Activated naive CD4-positive, alpha-beta T cell (primary cell): ENCODE measurements around the gene MAPK8.
"Not testable (repeated sequence)": the region's sequence is repeated elsewhere in the genome, so short reads cannot be mapped to it uniquely, and the experiment has no call there.

ENCODE experiments used
- DNase-seq, 4 experiments: peaks; one replicate each; lab custom pipeline; 2025; lab: John Stamatoyannopoulos, UW

MAPK8 gene

GRCh38 chr10:48336978-48337599 is 30.6 kb downstream of the MAPK8 start:
- DNase-seq = no peak

DNA sequence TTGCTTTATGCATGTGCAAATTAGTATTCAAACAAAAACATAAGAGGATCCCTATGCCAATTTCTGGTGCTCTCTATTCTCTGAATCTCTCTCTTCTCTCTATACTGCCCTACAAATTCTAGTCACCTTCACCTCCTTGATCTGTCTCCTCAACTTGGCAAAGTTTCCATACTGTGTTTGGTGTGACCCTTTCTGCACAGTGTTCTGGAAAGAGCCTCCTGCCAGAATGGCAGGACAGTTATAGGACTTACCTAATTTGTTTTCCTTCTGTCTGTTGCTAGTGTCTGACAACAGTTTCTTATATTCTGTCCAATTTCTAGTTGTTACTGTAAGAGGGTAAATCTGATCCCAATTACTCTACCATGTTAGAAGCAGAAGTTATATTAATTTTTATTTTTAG is 34.3 kb downstream of the MAPK8 start:
- no peak for DNase-seq

GRCh38 chr10:48343106-48343505 is 36.6 kb downstream of the MAPK8 start:
- DNase-seq = no peak

GRCh38 chr10:48343921-48344598 is 37.6 kb downstream of the MAPK8 start:
- DNase-seq = no peak

DNA sequence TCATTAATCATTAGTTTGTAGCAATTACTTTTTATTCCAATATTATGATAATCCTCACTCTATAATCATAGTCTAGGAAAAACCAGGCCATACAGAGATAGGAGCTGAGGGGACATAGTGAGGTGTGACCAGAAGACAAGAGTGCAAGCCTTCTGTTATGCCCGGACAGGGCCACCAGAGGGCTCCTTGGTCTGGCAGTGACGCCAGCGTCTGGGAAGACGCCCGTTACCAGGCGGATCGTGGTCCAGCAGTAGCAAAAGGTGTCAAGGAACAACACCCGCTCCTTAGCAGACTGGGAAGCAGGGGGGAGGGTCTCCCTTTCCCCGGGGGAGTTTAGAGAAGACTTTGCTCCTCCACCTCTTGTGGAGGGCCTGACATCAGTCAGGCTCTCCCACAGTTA is 39.8 kb downstream of the MAPK8 start:
- DNase-seq = not testable (repeated sequence)

- DNase-seq = not testable (repeated sequence)
Observed at GRCh38 chr10:48347539-48347938, 41.1 kb downstream of the MAPK8 start.

- not testable (repeated sequence) for DNase-seq
Observed at GRCh38 chr10:48347943-48348342, 41.5 kb downstream of the MAPK8 start.

DNA sequence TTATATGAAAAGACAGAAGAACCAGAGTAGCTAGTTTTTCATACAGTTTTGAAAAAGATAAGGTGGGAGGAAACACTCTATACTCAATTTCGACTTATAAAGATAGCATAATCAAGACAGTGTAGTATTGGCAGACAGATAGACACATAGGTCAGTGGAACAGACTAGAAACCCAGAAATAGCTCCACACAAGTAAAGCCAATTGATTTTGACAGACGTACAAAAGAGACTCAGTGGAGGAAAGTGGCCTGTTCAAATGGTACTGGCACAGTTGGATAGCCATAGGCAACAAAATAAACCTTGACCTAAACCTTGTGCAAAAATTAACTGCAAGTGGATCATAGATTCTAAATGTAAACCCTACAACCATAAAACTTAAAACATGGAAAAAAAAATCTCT is 46.8 kb downstream of the MAPK8 start:
- no peak for DNase-seq

GRCh38 chr10:48357631-48358030 is 51.2 kb downstream of the MAPK8 start:
- no peak for DNase-seq

DNA sequence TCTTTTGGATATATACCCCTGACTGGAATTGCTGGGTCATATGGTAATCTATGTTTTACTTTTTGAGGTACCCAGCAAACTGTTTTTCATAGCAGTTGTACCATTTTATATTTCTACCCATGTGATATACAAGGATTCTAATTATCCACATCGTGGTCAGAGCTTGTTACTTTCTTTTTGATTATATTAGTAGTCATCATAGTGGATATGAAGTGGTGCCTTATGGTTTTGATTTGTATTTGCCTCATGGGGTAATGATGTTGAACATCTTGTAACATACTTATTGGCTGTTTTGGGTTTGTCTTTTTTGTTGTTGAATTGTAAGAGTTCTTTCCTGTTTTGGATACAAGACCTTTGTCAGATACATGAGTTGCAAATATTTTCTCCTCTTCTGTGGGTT is 51.7 kb downstream of the MAPK8 start:
- no peak for DNase-seq

DNA sequence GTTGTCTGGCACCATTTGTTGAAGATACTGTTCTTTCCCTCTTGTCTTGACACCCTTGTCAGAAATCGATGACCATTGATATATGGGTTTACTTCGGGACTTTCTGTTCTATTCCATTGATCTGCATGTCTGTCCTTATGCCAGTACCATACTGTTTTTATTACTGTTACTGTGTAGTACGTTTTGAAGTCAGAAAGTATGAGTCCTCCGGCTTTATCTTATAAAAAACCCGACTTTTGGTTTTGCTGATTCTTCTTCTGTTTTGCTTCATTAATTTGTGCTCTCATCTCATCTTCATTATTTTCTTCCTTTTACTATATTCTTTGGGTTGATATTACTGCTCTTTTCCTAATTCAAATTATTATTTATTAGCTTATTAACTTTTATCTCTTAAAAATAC is 52.4 kb downstream of the MAPK8 start:
- DNase-seq = no peak

DNA sequence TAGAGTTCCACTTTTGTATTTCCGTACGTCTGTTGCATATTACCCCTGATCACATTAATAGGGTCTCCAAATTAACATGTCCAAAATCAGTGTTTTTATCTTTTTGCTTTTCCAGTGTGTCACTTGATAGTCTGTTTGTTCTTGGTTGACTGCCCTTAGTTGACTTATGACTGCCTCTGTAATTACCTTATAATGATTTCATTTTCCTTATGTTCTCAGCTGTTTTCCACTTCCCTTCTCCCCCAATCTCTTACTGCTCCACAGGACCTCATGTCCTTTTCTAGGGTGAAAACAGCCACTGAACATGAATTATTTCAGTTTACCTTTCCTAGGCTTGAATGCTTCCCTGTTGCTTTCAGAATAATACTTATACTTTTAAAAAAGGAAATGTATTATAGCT is 54.7 kb downstream of the MAPK8 start:
- no peak for DNase-seq

- DNase-seq = no peak
Observed at GRCh38 chr10:48363617-48364355, 57.3 kb downstream of the MAPK8 start.

DNA sequence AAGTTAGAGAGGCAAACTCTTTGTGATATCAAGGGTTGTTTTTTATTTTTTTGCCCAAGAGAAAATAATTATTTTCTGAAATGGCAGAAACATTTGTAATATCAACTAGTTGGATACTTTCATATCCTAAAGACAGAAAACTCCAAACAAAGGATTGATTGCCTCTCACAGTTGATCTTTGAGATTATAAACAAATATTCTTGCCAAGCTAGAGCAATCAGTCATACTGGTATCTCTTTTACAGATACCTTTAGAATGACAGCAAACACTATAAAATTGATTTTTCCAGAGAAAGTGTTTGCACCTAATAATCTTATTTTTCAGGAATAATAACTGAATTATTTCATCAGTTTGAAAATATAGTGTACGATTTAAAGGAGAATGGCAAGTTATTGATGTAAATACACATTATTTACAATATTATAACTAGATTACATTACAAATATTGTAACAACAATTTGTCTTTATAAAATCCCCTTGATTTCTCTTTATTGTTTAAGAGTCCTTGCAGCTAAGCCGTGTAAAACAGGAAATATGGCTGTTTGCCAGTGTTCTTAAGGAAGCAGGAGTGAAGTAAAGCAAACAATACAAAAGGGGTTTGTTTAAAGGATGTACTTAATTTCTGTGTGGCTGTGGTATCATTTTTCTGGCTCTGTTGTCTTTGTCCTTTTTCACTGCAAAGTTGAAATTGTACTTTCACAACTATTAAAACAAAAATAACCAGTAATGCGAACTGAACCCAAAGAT is 58.4 kb downstream of the MAPK8 start:
- no peak for DNase-seq

- DNase-seq = no peak
Observed at GRCh38 chr10:48365668-48366067, 59.2 kb downstream of the MAPK8 start.

- DNase-seq = no peak
Observed at GRCh38 chr10:48366261-48366660, 59.8 kb downstream of the MAPK8 start.

DNA sequence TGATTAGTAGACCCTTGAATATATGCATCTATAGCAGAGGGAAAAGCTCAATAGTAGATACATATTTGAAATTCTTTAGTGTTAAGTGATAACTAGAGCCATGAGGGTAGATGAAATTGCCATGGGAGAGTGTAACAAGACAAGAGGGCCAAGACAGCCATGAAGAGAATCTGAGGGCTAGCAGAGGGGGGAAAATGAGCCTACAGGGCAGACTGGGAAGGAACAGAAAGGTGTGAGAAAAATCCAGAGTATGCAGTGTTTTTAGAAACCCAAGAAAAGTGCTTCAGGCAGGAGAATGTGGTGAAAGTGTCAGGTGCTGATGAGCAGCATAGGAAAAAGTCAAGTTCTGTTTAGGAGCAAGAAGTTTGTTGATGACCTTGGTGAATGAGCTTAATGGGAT is 63.0 kb downstream of the MAPK8 start:
- no peak for DNase-seq

DNA sequence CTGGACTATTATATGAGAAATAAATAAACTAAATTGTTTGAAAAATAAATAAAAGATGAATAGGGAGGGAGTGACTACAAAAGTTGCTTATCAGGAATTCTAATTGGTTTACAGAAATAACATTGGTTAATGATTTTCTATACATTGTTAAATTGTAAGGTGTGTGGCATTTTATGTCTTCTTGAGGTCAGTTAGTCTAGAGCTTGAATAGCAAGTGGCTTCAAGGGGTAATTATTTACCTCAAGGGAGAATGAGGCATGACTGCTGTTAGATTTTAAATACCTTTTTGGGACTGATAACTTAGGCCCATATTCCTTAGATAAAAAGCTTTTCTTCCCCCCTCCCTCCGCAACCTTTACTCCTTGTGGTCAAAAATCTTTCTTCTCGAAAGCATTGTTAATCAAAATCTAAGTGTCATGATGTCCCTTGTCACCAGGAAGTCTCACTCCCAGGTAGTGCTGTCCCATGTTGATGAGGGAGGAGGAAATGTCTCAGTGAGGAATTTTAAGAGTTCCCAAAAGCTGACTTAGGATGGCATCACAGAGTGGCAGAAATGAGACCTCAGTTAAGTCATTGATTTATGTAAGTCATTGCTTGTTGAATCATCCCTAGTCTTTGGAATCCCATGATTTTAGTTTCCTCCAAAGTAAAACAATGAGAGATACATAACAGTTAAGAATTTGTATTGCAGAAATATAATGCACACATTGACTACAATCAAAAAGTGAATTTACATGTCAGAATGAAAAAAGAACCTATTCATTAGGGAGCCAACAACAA is 71.5 kb downstream of the MAPK8 start:
- DNase-seq = no peak

DNA sequence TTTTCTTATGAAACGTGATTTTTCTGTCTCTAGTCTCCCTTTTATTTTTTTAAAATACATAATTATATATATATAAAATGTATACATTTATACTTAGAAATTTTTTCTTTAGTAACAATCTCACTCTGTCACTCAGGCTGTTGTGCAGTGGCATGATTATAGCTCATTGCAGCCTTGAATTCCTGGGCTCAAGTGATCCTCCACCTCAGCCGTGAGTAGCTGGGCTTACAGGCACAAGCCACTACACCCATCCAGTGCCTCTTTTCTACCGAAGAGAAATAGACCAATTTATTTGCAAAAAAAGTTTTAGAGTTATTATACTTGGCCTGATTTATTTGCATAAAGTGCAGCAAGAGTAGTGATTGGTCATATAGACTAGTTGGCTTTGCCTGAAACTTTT is 72.2 kb downstream of the MAPK8 start:
- no peak for DNase-seq

DNA sequence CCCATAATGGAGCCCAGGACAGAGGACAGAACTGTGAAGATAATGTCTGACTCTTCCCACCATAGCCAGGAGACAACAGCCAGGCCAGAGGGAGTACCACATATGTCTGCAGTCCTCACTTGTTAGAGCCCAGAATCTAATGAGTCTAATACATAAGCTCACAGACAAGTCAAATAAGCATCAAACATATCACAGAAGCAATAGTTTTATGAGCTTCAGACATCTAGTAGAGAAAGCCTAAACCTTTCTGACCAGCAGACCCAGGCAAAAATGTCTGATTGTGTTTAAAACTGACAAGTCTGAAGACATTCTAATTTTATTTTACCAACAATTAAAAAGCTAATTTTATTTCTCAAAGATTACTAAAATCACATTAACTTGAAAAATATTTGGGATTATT is 75.5 kb downstream of the MAPK8 start:
- DNase-seq = no peak

- DNase-seq = no peak
Observed at GRCh38 chr10:48382982-48383381, 76.5 kb downstream of the MAPK8 start.

DNA sequence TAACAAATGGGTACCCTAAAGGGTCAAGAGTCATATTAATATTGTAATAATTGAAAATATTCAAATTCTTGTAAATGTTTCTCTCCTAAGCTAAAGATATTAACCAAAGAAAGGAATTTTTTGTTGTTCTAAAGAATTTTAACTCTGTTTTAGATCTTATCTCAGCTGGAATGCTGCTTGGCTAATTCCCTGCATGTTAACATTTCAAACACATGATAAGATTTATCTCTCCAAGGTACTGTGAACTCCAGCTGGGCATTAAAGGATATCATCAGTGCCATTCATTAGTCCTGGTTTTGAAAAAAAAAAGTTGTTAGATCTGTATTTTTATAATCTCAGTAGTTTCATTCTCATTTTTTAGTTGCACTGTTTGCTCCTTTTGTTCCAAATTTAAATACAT is 76.9 kb downstream of the MAPK8 start:
- no peak for DNase-seq
